IMR-90 (cell line): Measurements from ENCODE around the gene CBX8. TPM values are rescaled to one million over a fixed set of nuclear protein-coding genes. Genes with fewer than 3 reads are reported as not detected.

Source experiments
- ATAC-seq: fragments of 200-7000 bp; cut with Tn5 transposase; 2 replicates; pipeline ENCODE4 v1.9.1; 2020; ENCODE audit warnings: low read depth, mild to moderate bottlenecking, moderate library complexity
- BruUV-seq: library from RNA; stranded (reverse); fragments of 400-500 nt; replicated peaks from 2 replicates; lab custom pipeline; 2021; lab: Mats Ljungman, UMichigan
- CTCF ChIA-PET: fragments of 300-600 bp; formaldehyde crosslinking; extraction: SDS; loops from one replicate; lab custom pipeline; 2021; ENCODE audit warnings: antibody characterized with exemption; lab: Yijun Ruan, JAX
- POLR2A ChIA-PET: fragments of 300-600 bp; sonication (Branson Sonifier 250); formaldehyde crosslinking; loops from one replicate; lab custom pipeline; 2022; ENCODE audit warnings: antibody characterized with exemption; ENCODE audit not compliant: unreplicated experiment; lab: Charles Lee
- DNase-seq: peaks from one replicate; pipeline ENCODE4 v3.0.0; 2013
- H2AFZ ChIP-seq: replicated peaks from 2 replicates; pipeline ENCODE3; 2013; ENCODE audit warnings: low read length, mild to moderate bottlenecking; ENCODE audit not compliant: poor library complexity
- H2AK5ac ChIP-seq: 2 replicates; pipeline ENCODE4 v1.6.1; 2013; ENCODE audit warnings: low read depth, low read length, inconsistent platforms
- H2AK9ac ChIP-seq: replicated peaks from 2 replicates; pipeline ENCODE3; 2013; ENCODE audit warnings: mild to moderate bottlenecking, low read depth, low read length, moderate library complexity; ENCODE audit not compliant: poor library complexity
- H2BK120ac ChIP-seq: 2 replicates; pipeline ENCODE4 v1.6.1; 2013; ENCODE audit warnings: low read depth, low read length, inconsistent platforms
- H2BK15ac ChIP-seq: 3 replicates; pipeline ENCODE4 v1.6.1; 2013; ENCODE audit warnings: low read depth, low read length, inconsistent platforms
- H2BK20ac ChIP-seq: 2 replicates; pipeline ENCODE4 v1.6.1; 2013; ENCODE audit warnings: low read depth, mild to moderate bottlenecking, inconsistent platforms, low read length, moderate library complexity
- H2BK5ac ChIP-seq: 2 replicates; pipeline ENCODE4 v1.6.1; 2013; ENCODE audit warnings: mild to moderate bottlenecking, low read depth, low read length, inconsistent platforms; ENCODE audit not compliant: poor library complexity, severe bottlenecking
- H3K14ac ChIP-seq: replicated peaks from 2 replicates; pipeline ENCODE4 v1.6.1; 2013; ENCODE audit warnings: low read depth, low read length, inconsistent platforms
- H3K18ac ChIP-seq: 2 replicates; pipeline ENCODE4 v1.6.1; 2013; ENCODE audit warnings: low read depth, low read length, control low read depth
- H3K23ac ChIP-seq: 2 replicates; pipeline ENCODE4 v1.6.1; 2013; ENCODE audit warnings: low read depth, low read length, inconsistent platforms
- H3K27ac ChIP-seq: 2 replicates; pipeline ENCODE4 v1.5.1; 2013; ENCODE audit warnings: mild to moderate bottlenecking, control low read depth, low read length; ENCODE audit not compliant: insufficient read depth
- H3K27me3 ChIP-seq: 2 replicates; pipeline ENCODE4 v1.6.1; 2013; ENCODE audit warnings: low read length; ENCODE audit not compliant: control insufficient read depth, insufficient read depth
- H3K36me3 ChIP-seq: 2 replicates; pipeline ENCODE4 v1.6.1; 2013; ENCODE audit warnings: low read length, mixed read lengths; ENCODE audit not compliant: control insufficient read depth, insufficient read depth
- H3K4ac ChIP-seq: 2 replicates; pipeline ENCODE4 v1.6.1; 2013; ENCODE audit warnings: low read depth, low read length, inconsistent platforms
- H3K4me1 ChIP-seq: 2 replicates; pipeline ENCODE4 v1.6.1; 2013; ENCODE audit warnings: low read length, mixed read lengths; ENCODE audit not compliant: control insufficient read depth, insufficient read depth
- H3K4me2 ChIP-seq: 2 replicates; pipeline ENCODE4 v1.6.1; 2013; ENCODE audit warnings: low read depth, mild to moderate bottlenecking, control low read depth, low read length, moderate library complexity
- H3K4me3 ChIP-seq: 2 replicates; pipeline ENCODE4 v1.5.1; 2013; ENCODE audit warnings: low read depth, mild to moderate bottlenecking, control low read depth, low read length, moderate library complexity; ENCODE audit not compliant: insufficient read depth
- H3K56ac ChIP-seq: 2 replicates; pipeline ENCODE4 v1.6.1; 2013; ENCODE audit warnings: low read length, inconsistent platforms; ENCODE audit not compliant: insufficient read depth; ENCODE audit errors: extremely low read depth
- H3K79me1 ChIP-seq, 2 experiments: 2 replicates each; pipeline ENCODE4 v1.6.1; 2013; ENCODE audit warnings: low read length in 2 of 2, inconsistent platforms in 1 of 2, low read depth in 1 of 2
- H3K9ac ChIP-seq: 2 replicates; pipeline ENCODE4 v1.6.1; 2013; ENCODE audit warnings: low read depth, low read length, control low read depth
- H3K9me1 ChIP-seq: 2 replicates; pipeline ENCODE4 v1.6.1; 2013; ENCODE audit warnings: low read length, inconsistent platforms; ENCODE audit not compliant: insufficient read depth
- H3K9me3 ChIP-seq: 2 replicates; pipeline ENCODE4 v1.6.1; 2013; ENCODE audit warnings: low read length; ENCODE audit not compliant: control insufficient read depth, insufficient read depth
- H4K20me1 ChIP-seq: 2 replicates; pipeline ENCODE4 v1.6.1; 2013; ENCODE audit warnings: low read length, inconsistent platforms; ENCODE audit not compliant: insufficient read depth
- H4K5ac ChIP-seq: 2 replicates; pipeline ENCODE4 v1.6.1; 2013; ENCODE audit warnings: mild to moderate bottlenecking, low read depth, low read length, control low read depth
- H4K8ac ChIP-seq, 2 experiments: 2 replicates each; pipeline ENCODE4 v1.6.1; 2013; ENCODE audit warnings: low read depth in 2 of 2, low read length in 2 of 2, control low read depth in 1 of 2, inconsistent platforms in 1 of 2
- H4K91ac ChIP-seq: 2 replicates; pipeline ENCODE4 v1.6.1; 2013; ENCODE audit warnings: low read depth, low read length, inconsistent platforms; ENCODE audit not compliant: insufficient read depth
- BHLHE40 ChIP-seq: fragments of 150-350 bp; IDR thresholded peaks from 2 replicates; pipeline ENCODE4 v1.6.1; 2016; ENCODE audit warnings: mild to moderate bottlenecking, low read depth, low read length
- CHD1 ChIP-seq: IDR thresholded peaks from 2 replicates; pipeline ENCODE4 v1.6.1; 2012; ENCODE audit warnings: low read depth, low read length, improper control_type of control experiment
- FOS ChIP-seq: fragments of 150-350 bp; IDR thresholded peaks from 2 replicates; pipeline ENCODE4 v1.6.1; 2016; ENCODE audit warnings: low read depth, low read length
- MAFK ChIP-seq: IDR thresholded peaks from 2 replicates; pipeline ENCODE4 v1.6.1; 2012; ENCODE audit warnings: low read depth, low read length, improper control_type of control experiment
- MAZ ChIP-seq: IDR thresholded peaks from 2 replicates; pipeline ENCODE4 v1.6.1; 2012; ENCODE audit warnings: low read depth, mild to moderate bottlenecking, low read length, improper control_type of control experiment, moderate library complexity, borderline replicate concordance
- MXI1 ChIP-seq: IDR thresholded peaks from 2 replicates; pipeline ENCODE4 v1.6.1; 2012; ENCODE audit warnings: low read depth, mild to moderate bottlenecking, low read length, moderate library complexity, borderline replicate concordance
- NFE2L2 ChIP-seq: fragments of 150-350 bp; IDR thresholded peaks from 2 replicates; pipeline ENCODE4 v1.6.1; 2016; ENCODE audit warnings: low read depth, mild to moderate bottlenecking, low read length
- POLR2A ChIP-seq: IDR thresholded peaks from 2 replicates; pipeline ENCODE4 v1.6.1; 2012; ENCODE audit warnings: mild to moderate bottlenecking, low read depth, low read length
- RAD21 ChIP-seq: IDR thresholded peaks from 2 replicates; pipeline ENCODE4 v1.6.1; 2012; ENCODE audit warnings: low read length, improper control_type of control experiment
- RCOR1 ChIP-seq: IDR thresholded peaks from 2 replicates; pipeline ENCODE4 v1.6.1; 2012; ENCODE audit warnings: mild to moderate bottlenecking, low read length, improper control_type of control experiment; ENCODE audit not compliant: insufficient replicate concordance
- RFX5 ChIP-seq: IDR thresholded peaks from 2 replicates; pipeline ENCODE4 v1.8.0; 2012; ENCODE audit warnings: low read depth, mild to moderate bottlenecking, low read length, moderate library complexity
- SMC3 ChIP-seq: fragments of 150-350 bp; IDR thresholded peaks from 2 replicates; pipeline ENCODE4 v1.6.1; 2016; ENCODE audit warnings: low read depth, mild to moderate bottlenecking, antibody characterized with exemption, low read length, moderate library complexity
- WGBS, 2 experiments: methylation state at CpG; one replicate each; pipeline versions ENCODE4 v1.1.5 to v1.1.7; 2013; ENCODE audit warnings: missing lambda C conversion rate in 2 of 2; ENCODE audit not compliant: insufficient read length in 1 of 2; ENCODE audit errors: extremely low coverage in 2 of 2; 5-methylcytosine and 5-hydroxymethylcytosine counted together
- dilution Hi-C: fragments of 300-500 bp; cut with HindIII; formaldehyde crosslinking; loops from one replicate; pipeline ENCODE4 v1.14.3; 2018; ENCODE audit warnings: low sequenced_read_pairs; ENCODE audit not compliant: unreplicated experiment
- in situ Hi-C: fragments of 300-500 bp; cut with MboI; formaldehyde crosslinking; loops from 3 replicates; pipeline ENCODE4 v1.14.3; 2019; ENCODE audit warnings: low sequenced_read_pairs, inconsistent platforms, mixed read lengths
- intact Hi-C: fragments of 100-400 bp; cut with micrococcal nuclease; formaldehyde crosslinking; loops from 2 replicates; pipeline ENCODE4 v1.10.0; 2022
- polyA plus RNA-seq, 3 experiments: library from polyadenylated mRNA; depleted of rRNA; stranded (reverse); fragments of >200 nt; gene quantifications; 2 replicates each; pipeline ENCODE4 v1.2.3, GENCODE V29; 2012; ENCODE audit warnings: low replicate concordance in 1 of 3
- total RNA-seq: library from RNA; depleted of rRNA; stranded (reverse); fragments of >200 nt; gene quantifications from 2 replicates; pipeline ENCODE4 v1.2.3, GENCODE V29; 2012
- TF ChIP-seq, protein P1 (sequence below): fragments of 150-350 bp; IDR thresholded peaks from 2 replicates; pipeline ENCODE4 v1.6.1; 2016; ENCODE audit warnings: low read depth, mild to moderate bottlenecking, low read length, moderate library complexity, borderline replicate concordance

CBX8 gene
- total and polyA plus RNA-seq, 2 of the 4 experiments (the other 2 are of a cell fraction) = 3.2 to 5.4 TPM

- dilution Hi-C loops = no loop called here
- no peak overlapping the region for H2AFZ ChIP-seq
- H2BK15ac ChIP-seq = no peak overlapping the region
- ChIA-PET POLR2A (no interaction called here), CTCF (no interaction called here)
- H4K20me1 ChIP-seq = peaks cover 14% of the 10 kb centered on the region
- no peak overlapping the region for H4K8ac ChIP-seq
- H3K23ac ChIP-seq = no peak overlapping the region
- H2BK5ac ChIP-seq = no peak overlapping the region
- no peak overlapping the region for H3K14ac ChIP-seq
- in situ Hi-C loops = loop anchor here (10.0 kb wide), 1 partner anchor 143 kb away; no protein-coding TSS in a partner anchor
- H3K56ac ChIP-seq = no peak overlapping the region
- H2AK5ac ChIP-seq = no peak overlapping the region
- WGBS, 2 experiments = 22% methylated on average over 3 of the region's 20 CpGs; no CpG with 5 or more reads in 1 of the 2 experiments
- H3K4ac ChIP-seq = no peak overlapping the region
- BruUV-seq = no TSS peak
- no peak overlapping the region for H3K9ac ChIP-seq
- peaks cover 8 to 13% of the 10 kb centered on the region in 2 experiments; a peak in 3 of 4 replicates for H3K79me1 ChIP-seq
- H3K9me3 ChIP-seq = peaks cover 6% of the 10 kb centered on the region; the same call in 1 of the 2 replicates
- no peak overlapping the region for H3K27ac ChIP-seq
- ATAC-seq = no peak
- no peak for DNase-seq
- H2BK20ac ChIP-seq = no peak overlapping the region
- H2AK9ac ChIP-seq = no peak overlapping the region
- H3K4me2 ChIP-seq = no peak overlapping the region
- no peak overlapping the region for H4K5ac ChIP-seq
- H3K4me3 ChIP-seq = no peak overlapping the region
- H3K36me3 ChIP-seq = no peaks in the 10 kb centered on the region
- no peak overlapping the region for H3K18ac ChIP-seq
- TF ChIP-seq RFX5 (no peak), SMC3 (no peak), RAD21 (no peak), BHLHE40 (no peak), RCOR1 (no peak), MAFK (no peak), CHD1 (no peak), POLR2A (no peak), MXI1 (no peak), MAZ (no peak), FOS (no peak), NFE2L2 (no peak)
- TF ChIP-seq, protein P1, sequence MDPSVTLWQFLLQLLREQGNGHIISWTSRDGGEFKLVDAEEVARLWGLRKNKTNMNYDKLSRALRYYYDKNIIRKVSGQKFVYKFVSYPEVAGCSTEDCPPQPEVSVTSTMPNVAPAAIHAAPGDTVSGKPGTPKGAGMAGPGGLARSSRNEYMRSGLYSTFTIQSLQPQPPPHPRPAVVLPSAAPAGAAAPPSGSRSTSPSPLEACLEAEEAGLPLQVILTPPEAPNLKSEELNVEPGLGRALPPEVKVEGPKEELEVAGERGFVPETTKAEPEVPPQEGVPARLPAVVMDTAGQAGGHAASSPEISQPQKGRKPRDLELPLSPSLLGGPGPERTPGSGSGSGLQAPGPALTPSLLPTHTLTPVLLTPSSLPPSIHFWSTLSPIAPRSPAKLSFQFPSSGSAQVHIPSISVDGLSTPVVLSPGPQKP = no peak
- H2BK120ac ChIP-seq = no peak overlapping the region
- H3K4me1 ChIP-seq = peaks cover 12% of the 10 kb centered on the region
- peaks cover 40% of the 10 kb centered on the region for H3K27me3 ChIP-seq
- H4K91ac ChIP-seq = no peak overlapping the region
- intact Hi-C loops = no loop called here
- no peaks in the 10 kb centered on the region for H3K9me1 ChIP-seq
Measured at GRCh38 chr17:79842136-79842655, 45.3 kb upstream of the CBX8 start.
